GM21576 (cell line): ENCODE results near the gene KCNK6.
"Not testable (repeated sequence)": the region's sequence is repeated elsewhere in the genome, so short reads cannot be mapped to it uniquely, and the experiment has no call there.

ENCODE experiments used
- ATAC-seq: cut with Tn5 transposase; IDR thresholded peaks from one replicate; pipeline ENCODE4 v1.9.1; 2021; ENCODE audit warnings: mild to moderate bottlenecking, moderate library complexity; ENCODE audit not compliant: unreplicated experiment

Gene KCNK6

DNA sequence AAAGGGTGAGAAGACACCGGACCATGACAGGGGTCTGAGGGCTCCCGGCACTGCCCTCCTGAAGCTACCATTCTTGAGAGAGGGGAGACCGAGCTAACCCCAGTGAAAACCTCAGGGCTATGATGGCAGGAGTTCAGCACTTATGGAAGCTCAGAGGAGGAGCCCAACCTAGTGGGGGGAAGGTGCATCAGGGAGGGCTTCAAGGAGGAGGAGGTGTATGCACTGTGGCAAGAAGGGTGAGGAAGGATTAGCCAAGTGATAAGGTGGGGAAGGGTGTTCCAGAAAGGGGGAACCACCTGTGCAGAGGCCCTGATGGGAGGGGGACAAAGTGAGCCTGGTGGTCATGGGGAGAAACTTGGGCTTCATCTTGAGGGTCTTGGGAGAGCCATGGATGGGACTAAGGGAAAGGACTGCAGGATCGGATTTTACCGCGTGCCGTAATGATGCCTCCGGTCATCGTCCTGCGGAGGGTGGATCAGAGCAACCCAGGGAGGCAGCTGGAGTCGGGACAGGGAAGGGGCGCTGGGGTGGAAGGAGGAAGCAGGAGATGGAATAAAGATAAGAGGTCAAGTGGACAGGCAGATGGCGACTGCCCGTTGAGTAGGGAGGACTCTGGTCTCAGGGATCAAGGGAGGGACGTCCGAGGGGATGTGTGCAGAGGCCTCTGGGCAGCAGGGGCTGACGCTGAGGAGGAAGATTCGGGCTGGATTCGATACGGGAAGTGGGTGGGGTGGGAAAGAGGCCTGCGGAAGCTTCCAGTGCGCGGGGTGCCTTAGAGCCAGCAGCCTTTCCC, 41.4 kb downstream of the KCNK6 start:
- no peak for ATAC-seq

GRCh38 chr19:38361633-38362075, 42.0 kb downstream of the KCNK6 start:
- peak; percentile 49 for ATAC-seq

- no peak for ATAC-seq
These were observed 42.7 kb downstream of the KCNK6 start for GRCh38 chr19:38362076-38362945.

- not testable (repeated sequence) for ATAC-seq
These were observed 43.5 kb downstream of the KCNK6 start for GRCh38 chr19:38362946-38363688.

DNA sequence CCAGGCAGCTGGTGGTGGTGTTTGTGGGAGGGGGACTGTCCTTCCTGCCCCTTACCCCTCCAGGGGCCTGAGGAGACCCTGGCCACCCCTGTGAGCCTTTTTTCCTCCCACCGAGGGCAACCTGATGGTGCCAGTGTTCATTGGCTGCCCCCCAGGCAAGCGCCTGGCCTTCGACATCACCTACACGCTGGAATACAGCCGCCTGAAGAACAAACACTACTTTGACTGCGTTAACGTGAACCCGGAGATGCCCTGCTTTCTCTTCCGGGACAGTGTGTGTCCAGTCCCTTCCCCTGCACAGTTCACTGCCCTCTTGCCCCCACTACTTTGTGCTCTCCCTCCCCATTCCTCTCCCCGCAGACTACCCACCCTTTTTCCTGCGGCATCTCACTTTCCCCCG, 47.4 kb downstream of the KCNK6 start:
- ATAC-seq = no peak

DNA sequence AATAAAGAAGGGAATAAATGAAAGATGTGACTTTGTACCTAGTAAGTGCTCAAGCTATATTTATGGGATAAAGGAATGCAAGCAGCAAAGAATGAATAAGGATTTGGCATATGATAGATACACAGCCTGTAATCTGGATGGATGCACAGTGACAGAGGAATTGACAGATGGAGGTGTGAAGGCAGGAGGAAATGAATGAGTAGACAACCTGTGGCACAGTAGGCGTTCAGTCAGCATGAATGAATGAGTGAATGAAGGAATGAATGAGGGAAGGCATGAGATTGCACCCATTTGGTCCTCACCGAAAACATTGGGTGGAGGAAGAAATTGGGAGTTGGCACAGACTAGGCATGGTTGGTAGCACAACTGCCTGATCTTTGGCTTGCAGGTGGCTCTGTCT, 49.9 kb downstream of the KCNK6 start:
- ATAC-seq = no peak

GRCh38 chr19:38370299-38370698, 50.7 kb downstream of the KCNK6 start:
- no peak for ATAC-seq

DNA sequence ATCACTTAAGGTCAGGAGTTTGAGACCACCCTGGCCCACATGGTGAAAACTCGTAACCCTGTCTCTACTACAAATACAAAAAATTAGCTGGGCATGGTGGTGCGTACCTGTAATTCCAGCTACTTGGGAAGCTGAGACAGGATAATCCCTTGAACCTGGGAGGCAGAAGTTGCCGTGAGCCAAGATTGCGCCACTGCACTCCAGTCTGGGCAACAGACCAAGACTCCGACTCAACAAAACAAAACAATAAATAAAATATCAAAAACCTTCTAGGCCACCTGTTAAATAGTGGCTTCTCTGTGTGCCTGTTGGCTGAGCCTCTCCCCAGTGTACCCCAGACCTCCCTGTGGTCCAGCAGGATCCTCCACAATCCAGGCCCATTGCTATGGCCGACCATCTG, 51.4 kb downstream of the KCNK6 start:
- ATAC-seq = no peak

DNA sequence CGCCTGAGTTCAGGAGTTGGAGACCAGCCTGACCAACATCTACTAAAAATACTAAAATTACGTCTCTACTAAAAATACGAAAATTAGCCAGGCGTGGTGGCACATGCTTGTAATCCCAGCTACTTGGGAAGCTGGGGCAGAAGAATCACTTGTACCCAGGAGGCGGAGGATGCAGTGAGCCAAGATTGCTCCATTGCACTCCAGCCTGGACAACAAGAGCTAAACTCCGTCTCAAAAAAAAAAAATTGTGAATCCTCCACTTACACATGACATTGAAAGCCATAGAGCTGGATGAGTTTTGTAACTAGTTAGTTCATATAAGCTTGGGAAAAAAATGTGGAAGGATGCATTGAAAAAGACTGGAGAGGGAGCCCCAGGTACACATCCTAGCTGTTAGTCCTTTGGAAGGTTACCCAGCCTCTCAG, 54.3 kb downstream of the KCNK6 start:
- ATAC-seq = no peak

DNA sequence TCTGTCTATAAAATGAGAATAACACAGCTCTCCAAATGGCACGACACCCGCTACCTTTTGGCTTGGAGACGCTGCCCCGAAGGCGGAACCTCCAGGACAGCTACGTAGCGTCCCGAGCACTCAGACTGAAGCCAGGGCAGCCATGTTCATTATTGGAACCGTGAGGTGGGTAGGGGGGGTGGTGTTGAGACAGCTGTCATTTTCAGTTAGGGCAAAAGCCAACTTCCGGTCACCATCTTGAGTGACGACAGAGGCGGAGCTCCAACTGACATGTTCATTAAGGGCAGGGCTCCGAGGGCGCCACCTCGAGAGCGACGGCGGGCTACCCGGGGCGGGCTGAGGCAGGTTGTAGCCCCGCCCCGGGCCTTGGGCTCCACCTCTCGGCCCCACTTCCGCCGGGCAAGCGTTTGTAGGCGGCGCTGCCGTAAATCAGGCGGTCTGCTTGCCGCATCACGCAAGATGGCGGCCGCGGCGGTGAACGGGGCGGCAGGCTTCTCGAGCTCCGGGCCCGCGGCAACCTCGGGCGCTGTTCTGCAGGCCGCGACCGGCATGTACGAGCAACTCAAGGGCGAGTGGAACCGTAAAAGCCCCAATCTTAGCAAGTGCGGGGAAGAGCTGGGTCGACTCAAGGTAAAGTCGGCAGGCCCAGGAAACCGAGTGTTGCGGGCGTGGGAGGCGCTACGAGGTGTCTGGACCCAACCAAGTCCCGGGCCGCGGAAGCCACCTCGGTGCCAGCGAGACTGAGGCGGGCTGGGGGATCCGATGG, 54.9 kb downstream of the KCNK6 start, which contains the start of gene PSMD8:
TSS of gene PSMD8 (plus strand) at position 240 of the 766 bp plus-strand sequence. CDS start at position 271, 31 bp downstream.
- peak; percentile 91 for ATAC-seq

GRCh38 chr19:38375098-38375493, 55.5 kb downstream of the KCNK6 start:
- ATAC-seq = no peak

DNA sequence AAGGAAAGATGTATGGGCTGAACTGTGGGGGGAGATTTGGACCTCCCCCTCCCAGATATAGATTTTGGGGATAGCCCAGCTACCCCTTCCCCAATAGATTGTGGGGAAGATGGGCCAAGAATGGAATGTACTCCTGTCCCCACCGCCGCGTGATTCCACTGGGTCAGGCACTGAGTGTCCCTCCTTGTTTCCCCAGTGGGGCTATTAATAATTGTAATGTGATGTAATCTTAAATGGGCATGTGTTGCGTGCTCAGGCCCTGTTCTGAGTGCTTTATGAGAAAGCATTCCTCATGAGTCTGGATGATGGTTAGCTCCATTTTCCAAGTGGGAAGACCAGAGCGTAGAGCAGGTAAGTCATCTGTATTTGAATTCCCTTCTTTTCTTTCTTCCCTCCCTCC, 56.1 kb downstream of the KCNK6 start:
- ATAC-seq = no peak

DNA sequence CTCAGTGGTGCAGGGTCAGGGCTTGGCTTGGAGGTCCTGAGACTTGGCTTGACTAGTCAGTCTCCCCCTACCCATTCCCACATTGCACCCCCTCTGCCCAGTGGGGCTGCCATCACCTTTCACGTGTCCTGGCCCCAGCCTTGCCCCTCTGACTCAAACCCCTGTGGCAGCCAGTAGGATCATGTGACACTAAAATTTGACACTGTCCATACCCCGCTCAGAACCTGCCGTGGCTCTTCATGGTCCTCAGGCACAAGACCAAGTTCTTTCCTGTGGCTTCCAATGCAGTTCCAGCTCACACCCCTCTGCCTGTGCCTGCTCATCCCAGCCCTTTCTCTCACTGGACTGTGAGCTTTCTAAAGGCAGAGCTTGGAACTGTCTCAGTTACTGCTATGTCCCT, 56.9 kb downstream of the KCNK6 start:
- no peak for ATAC-seq

- ATAC-seq = no peak
These were observed 57.4 kb downstream of the KCNK6 start for GRCh38 chr19:38377052-38377451.

DNA sequence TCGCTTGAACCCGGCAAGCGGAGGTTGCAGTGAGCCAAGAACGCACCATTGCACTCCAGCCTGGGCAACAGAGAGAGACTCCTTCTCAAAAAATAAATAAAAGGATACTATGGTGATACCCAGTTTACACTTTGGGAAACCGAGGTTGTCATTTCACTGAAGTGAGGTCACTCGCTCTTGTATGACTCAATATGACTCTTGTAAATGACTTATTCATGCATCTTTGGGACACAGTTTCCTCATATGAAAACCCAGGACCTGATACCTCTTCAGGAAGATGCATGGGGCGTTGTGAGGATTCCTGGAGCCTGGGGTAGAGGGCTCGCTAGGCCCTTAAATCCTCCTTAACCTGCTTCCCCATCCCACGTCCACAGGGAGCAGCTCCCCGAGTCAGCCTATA, 59.2 kb downstream of the KCNK6 start:
- ATAC-seq = no peak

- no peak for ATAC-seq
These were observed 61.5 kb downstream of the KCNK6 start for GRCh38 chr19:38381138-38381537.
